ENCODE results near the gene NEMP1. TPM values are rescaled to one million over a fixed set of nuclear protein-coding genes. Genes with fewer than 3 reads are reported as not detected.
A peak's percentile ranks its signal among the peaks of the same experiment; 100 is the strongest.

Gene NEMP1
- total RNA-seq, 2 experiments from 2014 or later: 7.2 to 9.9 TPM

DNA sequence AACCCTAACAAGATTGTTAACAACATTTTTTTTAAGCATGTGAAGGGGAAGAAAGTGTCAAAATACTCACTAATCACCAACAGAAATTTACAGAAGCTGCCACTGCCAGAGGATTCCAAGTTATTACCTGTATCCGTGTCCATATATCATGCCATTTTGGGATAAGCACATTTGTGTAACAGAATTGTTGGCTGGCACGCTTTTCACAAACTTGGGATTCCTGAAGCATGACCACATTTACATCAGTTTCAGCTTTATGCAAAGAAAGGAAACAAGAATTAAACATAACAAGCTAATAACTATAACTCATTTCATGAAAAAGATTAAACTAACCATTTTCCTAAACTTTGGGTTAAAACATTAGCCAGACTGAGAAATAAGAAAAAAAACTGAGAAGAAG lies 5.9 kb downstream of the NEMP1 start:
- TF ChIP-seq, protein P1, sequence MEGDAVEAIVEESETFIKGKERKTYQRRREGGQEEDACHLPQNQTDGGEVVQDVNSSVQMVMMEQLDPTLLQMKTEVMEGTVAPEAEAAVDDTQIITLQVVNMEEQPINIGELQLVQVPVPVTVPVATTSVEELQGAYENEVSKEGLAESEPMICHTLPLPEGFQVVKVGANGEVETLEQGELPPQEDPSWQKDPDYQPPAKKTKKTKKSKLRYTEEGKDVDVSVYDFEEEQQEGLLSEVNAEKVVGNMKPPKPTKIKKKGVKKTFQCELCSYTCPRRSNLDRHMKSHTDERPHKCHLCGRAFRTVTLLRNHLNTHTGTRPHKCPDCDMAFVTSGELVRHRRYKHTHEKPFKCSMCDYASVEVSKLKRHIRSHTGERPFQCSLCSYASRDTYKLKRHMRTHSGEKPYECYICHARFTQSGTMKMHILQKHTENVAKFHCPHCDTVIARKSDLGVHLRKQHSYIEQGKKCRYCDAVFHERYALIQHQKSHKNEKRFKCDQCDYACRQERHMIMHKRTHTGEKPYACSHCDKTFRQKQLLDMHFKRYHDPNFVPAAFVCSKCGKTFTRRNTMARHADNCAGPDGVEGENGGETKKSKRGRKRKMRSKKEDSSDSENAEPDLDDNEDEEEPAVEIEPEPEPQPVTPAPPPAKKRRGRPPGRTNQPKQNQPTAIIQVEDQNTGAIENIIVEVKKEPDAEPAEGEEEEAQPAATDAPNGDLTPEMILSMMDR (IDR thresholded peaks at IDR 0.05): no peak
- peaks cover 25% of the 10 kb centered on the region for H3K4me1 Mint-ChIP-seq (ENCODE audit: low read depth)
- intact Hi-C loops (cut with DNase I, micrococcal nuclease): no loop called here
- ChIA-PET POLR2A (interaction anchor here (1.5 to 8.7 kb wide), 2 partner anchors 8 to 38 kb away, joined by 3 to 244 read pairs; partner anchors contain the start of gene STAT6), CTCF (interaction anchor here (0.6 to 6.3 kb wide), 3 partner anchors 19 to 559 kb away, joined by 3 to 141 read pairs (median 67); partner anchors contain the start of genes NAB2 and STAT6)
- H3K27me3 ChIP-seq (ENCODE audit: control insufficient read depth in 1 of 2, insufficient read depth in 2 of 2, low read length in 2 of 2): no peaks in the 10 kb centered on the region
- DNase-seq (no peak), ATAC-seq (ENCODE audit: poor library complexity) (no peak)
- H3K27ac ChIP-seq (ENCODE audit: low read depth in 1 of 2, low read length in 2 of 2): no peak overlapping the region
- H3K27ac Mint-ChIP-seq: peak overlapping the region; percentile 69
- no peak overlapping the region for H3K4me3 ChIP-seq (ENCODE audit: low read length)
- peaks cover 34% of the 10 kb centered on the region for H3K36me3 Mint-ChIP-seq (ENCODE audit: low read depth)
- H3K36me3 ChIP-seq (ENCODE audit: insufficient read depth, low read length): peaks cover 29% of the 10 kb centered on the region
- H3K27me3 Mint-ChIP-seq: no peaks in the 10 kb centered on the region
- no peaks in the 10 kb centered on the region for H3K9me3 ChIP-seq (ENCODE audit: control insufficient read depth in 1 of 2, insufficient read depth in 1 of 2, low read length in 2 of 2)
- H3K4me3 Mint-ChIP-seq: no peak overlapping the region
- H3K9me3 Mint-ChIP-seq: no peaks in the 10 kb centered on the region
- peaks cover 19% of the 10 kb centered on the region for H3K4me1 ChIP-seq (ENCODE audit: insufficient read depth, low read length)

DNA sequence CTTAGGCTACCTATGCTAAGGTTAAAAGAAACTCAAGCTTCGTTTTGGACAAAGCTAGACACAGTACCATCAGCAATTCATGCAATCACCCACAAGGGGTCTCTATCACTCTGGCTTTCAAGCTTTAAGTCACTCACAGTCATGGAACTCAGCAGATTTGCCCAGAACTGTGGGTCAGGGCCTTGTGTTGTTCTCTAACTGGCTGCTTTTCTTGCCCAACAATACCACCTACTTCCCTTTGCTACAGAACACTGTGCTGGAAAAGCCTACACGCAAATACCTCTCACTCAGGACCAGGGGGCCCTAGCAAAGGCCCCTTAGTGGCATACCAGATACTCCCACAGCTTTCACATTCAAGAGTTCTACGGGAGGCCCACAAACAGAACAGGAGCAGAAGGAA lies 9.1 kb downstream of the NEMP1 start:
- CTCF ChIA-PET: interaction anchor here (0.6 to 6.3 kb wide), 30 partner anchors 10 to 312 kb away, joined by 3 to 141 read pairs (median 4); partner anchors contain the start of genes LRP1, NAB2, NEMP1 and STAT6
- peaks cover 31% of the 10 kb centered on the region for H3K4me1 Mint-ChIP-seq (ENCODE audit: low read depth)
- H3K4me3 ChIP-seq (ENCODE audit: low read length): no peak overlapping the region

DNA sequence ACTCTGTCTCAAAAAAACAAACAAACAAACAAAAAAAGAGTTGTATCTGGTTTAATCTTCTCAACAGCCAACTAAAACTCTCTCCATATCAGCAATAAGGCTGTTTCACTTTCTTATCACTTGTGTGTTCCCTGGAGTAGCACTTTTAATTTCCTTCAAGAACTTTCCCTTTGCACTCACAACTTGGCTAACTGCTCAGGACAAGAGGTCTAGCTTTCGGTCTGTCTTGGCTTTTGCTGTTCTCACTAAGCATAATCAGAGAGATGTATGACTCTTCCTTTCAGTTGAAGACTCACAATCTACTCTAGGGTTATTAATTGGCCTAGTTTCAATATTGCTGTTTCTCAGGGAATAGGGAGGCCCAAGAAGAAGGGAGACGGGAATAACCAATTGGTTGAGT lies 12.3 kb downstream of the NEMP1 start:
- Histone ChIP-seq H3K27ac (ENCODE audit: low read depth in 1 of 2, low read length in 2 of 2) (no peak overlapping the region), H3K4me1 (ENCODE audit: insufficient read depth, low read length) (peaks cover 19% of the 10 kb centered on the region), H3K27me3 (ENCODE audit: control insufficient read depth in 1 of 2, insufficient read depth in 2 of 2, low read length in 2 of 2) (no peaks in the 10 kb centered on the region), H3K36me3 (ENCODE audit: insufficient read depth, low read length) (peaks cover 16% of the 10 kb centered on the region), H3K4me3 (ENCODE audit: low read length) (no peak overlapping the region), H3K9me3 (ENCODE audit: control insufficient read depth in 1 of 2, insufficient read depth in 1 of 2, low read length in 2 of 2) (no peaks in the 10 kb centered on the region)
- intact Hi-C loops (cut with DNase I, micrococcal nuclease): loop anchor here in 1 of 2 experiments (5.0 kb wide), 1 partner anchor 309 kb away; no protein-coding TSS in a partner anchor
- peak overlapping the region; percentile 69 for H3K27ac Mint-ChIP-seq
- no peaks in the 10 kb centered on the region for H3K27me3 Mint-ChIP-seq
- H3K36me3 Mint-ChIP-seq (ENCODE audit: low read depth): peaks cover 39% of the 10 kb centered on the region
- CTCF ChIA-PET: interaction anchor here (0.9 to 1.6 kb wide), 3 partner anchors 46 to 58 kb away, joined by 4 to 9 read pairs (median 4); partner anchors contain the start of gene STAT6
- no peak for ATAC-seq (ENCODE audit: poor library complexity)
- no peak for DNase-seq
- H3K4me1 Mint-ChIP-seq (ENCODE audit: low read depth): peaks cover 43% of the 10 kb centered on the region
- H3K9me3 Mint-ChIP-seq: no peaks in the 10 kb centered on the region
- H3K4me3 Mint-ChIP-seq: no peak overlapping the region
- TF ChIP-seq, protein P1 (IDR thresholded peaks at IDR 0.05): no peak
- POLR2A ChIA-PET: interaction anchor here (0.6 to 4.8 kb wide), 4 partner anchors 32 to 341 kb away, joined by 3 to 48 read pairs (median 3); partner anchors contain the start of genes LRP1, NACA and STAT6

More for the DNA sequence above, 9.1 kb downstream of the NEMP1 start:
- ATAC-seq (ENCODE audit: poor library complexity) (peak; percentile 99), DNase-seq (peak in 13 of 14 experiments; percentile 20 to 89 (median 51))
- intact Hi-C loops (cut with DNase I, micrococcal nuclease): loop anchor here (1.0 to 5.0 kb wide), 5 partner anchors 17 to 312 kb away; no protein-coding TSS in a partner anchor
- no peaks in the 10 kb centered on the region for H3K9me3 ChIP-seq (ENCODE audit: control insufficient read depth in 1 of 2, insufficient read depth in 1 of 2, low read length in 2 of 2)
- Mint-ChIP-seq H3K27ac (peak overlapping the region; percentile 81), H3K4me3 (peak overlapping the region; percentile 18), H3K36me3 (ENCODE audit: low read depth) (peaks cover 47% of the 10 kb centered on the region), H3K27me3 (no peaks in the 10 kb centered on the region), H3K9me3 (no peaks in the 10 kb centered on the region)
- no peaks in the 10 kb centered on the region for H3K27me3 ChIP-seq (ENCODE audit: control insufficient read depth in 1 of 2, insufficient read depth in 2 of 2, low read length in 2 of 2)
- peaks cover 9% of the 10 kb centered on the region for H3K4me1 ChIP-seq (ENCODE audit: insufficient read depth, low read length)
- POLR2A ChIA-PET: interaction anchor here (0.6 to 8.7 kb wide), 14 partner anchors 9 to 160 kb away, joined by 3 to 244 read pairs (median 4); partner anchors contain the start of genes LRP1, NAB2, NEMP1 and SHMT2
- H3K36me3 ChIP-seq (ENCODE audit: insufficient read depth, low read length): peaks cover 26% of the 10 kb centered on the region
- TF ChIP-seq, protein P1 (IDR thresholded peaks at IDR 0.05): peak; percentile 87
- H3K27ac ChIP-seq (ENCODE audit: low read depth in 1 of 2, low read length in 2 of 2): peak overlapping the region; percentile 34 to 38
